HCT116 (cell line): ENCODE measurements around the gene IL10RB.

ENCODE experiments used
- CEBPB ChIP-seq: IDR thresholded peaks from 2 replicates; pipeline ENCODE4 v1.6.1; 2012; ENCODE audit warnings: low read depth
- ELF1 ChIP-seq: IDR thresholded peaks from 2 replicates; pipeline ENCODE4 v1.6.1; 2012; ENCODE audit warnings: low read depth, borderline replicate concordance
- EZH2 ChIP-seq: fragments of 200-600 bp; sonication (generic); IDR thresholded peaks from 2 replicates; pipeline ENCODE4 v1.6.1; 2017; ENCODE audit warnings: antibody characterized with exemption, mixed run types
- FOSL1 ChIP-seq: IDR thresholded peaks from 2 replicates; pipeline ENCODE4 v1.6.1; 2012; ENCODE audit warnings: low read depth
- JUND ChIP-seq: IDR thresholded peaks from 2 replicates; pipeline ENCODE4 v1.6.1; 2012
- MAX ChIP-seq: IDR thresholded peaks from 2 replicates; pipeline ENCODE4 v1.6.1; 2012
- POLR2A ChIP-seq: IDR thresholded peaks from 2 replicates; pipeline ENCODE4 v1.7.0; 2011; ENCODE audit warnings: borderline replicate concordance; ENCODE audit not compliant: insufficient read depth, insufficient read length; ENCODE audit errors: extremely low read depth
- SIN3A ChIP-seq: IDR thresholded peaks from 2 replicates; pipeline ENCODE4 v1.6.1; 2012; ENCODE audit warnings: low read depth
- SP1 ChIP-seq: IDR thresholded peaks from 2 replicates; pipeline ENCODE4 v1.6.1; 2012; ENCODE audit warnings: low read depth
- SRF ChIP-seq: IDR thresholded peaks from 2 replicates; pipeline ENCODE4 v1.6.1; 2012; ENCODE audit warnings: low read depth
- YY1 ChIP-seq: IDR thresholded peaks from 2 replicates; pipeline ENCODE4 v1.6.1; 2011; ENCODE audit warnings: low read length, low read depth, moderate library complexity, mild to moderate bottlenecking; ENCODE audit not compliant: insufficient replicate concordance; ENCODE audit errors: extremely low read depth
- TF ChIP-seq, protein P1 (sequence below), 3 experiments: fragments of 200-600 bp in 1 of 3; sonication (generic) in 1 of 3; IDR thresholded peaks in 2 of 3; conservative IDR thresholded peaks in 1 of 3; 2 replicates each; pipeline ENCODE4 v1.5.1; 2012 to 2017; ENCODE audit warnings: low read depth in 2 of 3, low read length in 2 of 3, antibody characterized with exemption in 1 of 3, borderline replicate concordance in 1 of 3, control low read depth in 1 of 3, mild to moderate bottlenecking in 1 of 3, mixed read lengths in 1 of 3, mixed run types in 1 of 3, moderate library complexity in 1 of 3; ENCODE audit not compliant: insufficient read depth in 1 of 3

- no peak for TF ChIP-seq YY1
- TF ChIP-seq, protein P1, sequence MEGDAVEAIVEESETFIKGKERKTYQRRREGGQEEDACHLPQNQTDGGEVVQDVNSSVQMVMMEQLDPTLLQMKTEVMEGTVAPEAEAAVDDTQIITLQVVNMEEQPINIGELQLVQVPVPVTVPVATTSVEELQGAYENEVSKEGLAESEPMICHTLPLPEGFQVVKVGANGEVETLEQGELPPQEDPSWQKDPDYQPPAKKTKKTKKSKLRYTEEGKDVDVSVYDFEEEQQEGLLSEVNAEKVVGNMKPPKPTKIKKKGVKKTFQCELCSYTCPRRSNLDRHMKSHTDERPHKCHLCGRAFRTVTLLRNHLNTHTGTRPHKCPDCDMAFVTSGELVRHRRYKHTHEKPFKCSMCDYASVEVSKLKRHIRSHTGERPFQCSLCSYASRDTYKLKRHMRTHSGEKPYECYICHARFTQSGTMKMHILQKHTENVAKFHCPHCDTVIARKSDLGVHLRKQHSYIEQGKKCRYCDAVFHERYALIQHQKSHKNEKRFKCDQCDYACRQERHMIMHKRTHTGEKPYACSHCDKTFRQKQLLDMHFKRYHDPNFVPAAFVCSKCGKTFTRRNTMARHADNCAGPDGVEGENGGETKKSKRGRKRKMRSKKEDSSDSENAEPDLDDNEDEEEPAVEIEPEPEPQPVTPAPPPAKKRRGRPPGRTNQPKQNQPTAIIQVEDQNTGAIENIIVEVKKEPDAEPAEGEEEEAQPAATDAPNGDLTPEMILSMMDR (IDR thresholded peaks at IDR 0.05 in 2 of 3, conservative IDR thresholded peaks at IDR 0.05 in 1 of 3; ENCODE audit: borderline replicate concordance in 1 of 3, insufficient read depth in 1 of 3, low read depth in 2 of 3, low read length in 2 of 3): no peak
- no peak for TF ChIP-seq EZH2
- no peak for TF ChIP-seq ELF1
- no peak for TF ChIP-seq JUND
- no peak for TF ChIP-seq SIN3A
- no peak for TF ChIP-seq FOSL1
- TF ChIP-seq POLR2A: no peak
- TF ChIP-seq CEBPB: no peak
- no peak for TF ChIP-seq MAX
- TF ChIP-seq SRF: no peak
- no peak for TF ChIP-seq SP1
Observed at GRCh38 chr21:33339135-33339534, 73.0 kb downstream of the IL10RB start.
